GM21619 (cell line): ENCODE measurements around the gene KRT85.
"Not testable (repeated sequence)": the region's sequence is repeated elsewhere in the genome, so short reads cannot be mapped to it uniquely, and the experiment has no call there.

ENCODE experiments used
- ATAC-seq: cut with Tn5 transposase; IDR thresholded peaks from one replicate; pipeline ENCODE4 v1.9.1; 2021; ENCODE audit not compliant: unreplicated experiment

Gene KRT85

DNA sequence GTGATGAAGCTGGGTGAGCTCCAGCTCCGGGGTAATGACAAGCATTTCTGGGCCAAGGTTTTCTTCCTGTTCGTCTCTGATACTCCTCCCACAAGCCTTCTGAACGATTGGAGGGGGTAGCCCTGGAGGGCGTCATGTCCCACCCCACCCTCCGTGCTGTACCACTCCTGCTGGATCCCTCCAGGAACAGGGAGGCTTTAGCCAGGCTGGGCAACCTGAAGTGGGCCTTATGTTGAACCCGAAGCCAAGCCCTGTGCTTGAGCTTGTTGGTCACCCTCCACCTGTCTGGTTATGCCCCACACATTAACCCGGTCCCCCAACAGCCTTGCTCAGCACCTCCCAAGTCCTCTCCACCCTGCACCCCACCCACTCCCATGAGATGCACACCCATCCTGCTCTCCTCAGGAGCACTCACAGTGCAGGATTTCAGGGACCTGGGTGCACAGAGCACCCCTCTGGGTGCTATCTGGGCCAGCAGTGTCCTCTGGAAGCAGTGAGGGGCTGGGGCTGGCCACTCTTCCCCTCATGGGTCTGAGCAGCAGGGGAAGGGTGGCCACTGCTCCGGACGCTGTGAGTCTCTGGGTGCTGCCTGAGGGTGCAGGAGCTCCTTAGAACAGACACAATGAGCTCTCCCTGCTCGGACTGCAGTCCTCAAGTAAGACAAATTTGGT lies 39.3 kb downstream of the KRT85 start:
- no peak for ATAC-seq

DNA sequence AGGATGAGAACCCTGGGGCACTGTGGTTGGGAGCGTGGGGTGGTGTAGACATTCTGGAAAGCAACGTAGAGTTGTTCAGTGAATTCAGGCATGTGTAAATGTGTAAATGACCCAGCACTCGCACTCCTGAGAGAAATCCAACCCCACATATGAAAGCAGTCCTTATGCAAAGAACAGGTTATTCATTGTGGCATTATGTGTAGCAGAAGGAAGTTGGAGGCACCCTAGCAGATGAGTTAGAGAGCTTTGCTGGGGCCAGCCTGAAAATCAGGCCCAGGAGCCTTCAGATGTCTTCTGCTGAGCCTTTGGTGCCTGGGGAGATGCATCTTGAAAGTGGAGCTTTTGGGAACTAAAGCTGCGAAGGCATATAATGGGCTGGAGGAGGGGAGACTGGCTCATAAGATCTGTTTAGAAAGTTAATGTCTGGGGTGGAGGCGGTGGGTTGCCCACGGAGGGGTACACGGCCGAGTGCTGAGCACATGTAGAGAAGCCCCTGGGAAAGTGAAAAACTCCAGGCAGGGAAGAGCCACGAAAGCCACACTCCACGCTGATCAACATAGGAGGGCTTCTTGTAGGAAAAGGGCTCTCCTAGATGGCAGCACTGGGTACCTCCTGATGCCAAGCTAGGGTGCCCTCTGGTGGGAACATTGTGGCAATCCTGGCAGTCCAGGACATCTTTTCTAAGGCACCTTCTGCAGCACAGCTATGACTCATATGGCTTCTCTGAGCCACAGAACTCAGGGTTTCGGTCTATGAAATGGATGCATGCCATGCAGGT lies 40.0 kb downstream of the KRT85 start:
- peak; percentile 92 for ATAC-seq

DNA sequence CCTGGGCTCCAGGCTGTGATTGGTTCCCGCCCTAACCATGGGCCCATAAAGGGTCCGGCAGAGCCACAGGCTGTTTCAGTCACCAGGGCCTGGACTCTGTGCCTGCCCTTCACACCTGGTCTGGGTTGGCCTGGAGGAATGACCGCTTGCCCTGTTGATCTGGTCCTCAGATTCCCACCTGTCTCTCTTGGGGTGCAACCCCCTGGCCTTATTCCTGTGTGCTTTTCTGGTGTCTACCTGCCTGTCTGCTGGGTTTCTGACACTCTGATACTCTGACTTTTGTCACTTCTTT lies 43.2 kb downstream of the KRT85 start:
- no peak for ATAC-seq

DNA sequence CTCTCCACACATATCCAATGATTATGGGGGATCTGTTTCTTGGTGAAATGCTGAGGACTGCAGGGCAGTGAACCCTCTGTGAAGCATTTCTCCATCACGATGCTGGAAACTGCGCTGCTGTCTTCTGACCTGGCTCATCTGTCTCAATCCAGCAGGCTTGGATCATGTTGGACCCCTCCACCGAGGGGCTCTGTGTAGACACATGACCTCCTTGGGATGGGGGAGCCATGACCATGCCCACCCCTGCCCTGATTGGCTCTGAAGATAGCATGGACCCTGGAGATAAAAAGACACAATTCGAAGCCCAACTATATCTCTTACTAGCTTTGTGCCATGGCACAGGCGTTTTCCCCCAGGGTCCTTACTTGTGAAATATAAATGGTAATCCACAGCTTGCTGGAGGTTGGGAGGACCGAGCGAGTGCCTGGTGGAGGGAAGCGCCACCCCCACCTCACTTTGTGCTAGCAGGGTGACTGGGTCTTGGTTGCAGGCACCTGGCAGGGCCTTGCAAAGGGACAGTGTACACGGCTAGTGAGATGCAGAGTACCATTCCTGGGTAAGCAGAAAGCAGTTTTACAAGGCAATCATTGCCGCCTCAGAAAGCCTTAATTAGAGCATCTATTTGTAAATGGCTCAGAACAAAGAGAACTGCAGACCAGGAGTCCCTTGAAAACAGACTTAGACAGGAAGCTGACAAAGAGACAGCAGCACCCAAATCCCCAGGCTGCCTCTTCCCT lies 43.7 kb downstream of the KRT85 start:
- ATAC-seq = no peak

DNA sequence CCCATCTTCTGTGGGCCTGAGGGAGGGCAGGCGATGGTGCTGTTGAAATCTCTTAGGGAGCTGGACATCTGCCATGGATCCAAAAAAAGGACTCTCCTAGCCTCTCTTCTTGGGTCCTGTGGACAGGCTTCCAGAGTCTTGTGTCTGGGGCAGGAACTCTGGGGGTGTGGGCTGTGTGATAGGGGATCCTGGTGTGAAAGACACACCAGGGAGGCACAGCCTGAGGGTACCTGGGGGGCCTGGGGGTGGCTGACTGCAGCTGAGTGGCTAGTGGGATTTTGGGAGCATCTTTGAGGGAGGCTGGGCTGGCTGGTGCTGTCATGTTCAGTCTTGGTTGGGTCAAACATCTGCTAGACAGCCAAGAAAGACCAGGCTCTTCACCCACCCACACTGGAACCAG lies 44.3 kb downstream of the KRT85 start:
- no peak for ATAC-seq

DNA sequence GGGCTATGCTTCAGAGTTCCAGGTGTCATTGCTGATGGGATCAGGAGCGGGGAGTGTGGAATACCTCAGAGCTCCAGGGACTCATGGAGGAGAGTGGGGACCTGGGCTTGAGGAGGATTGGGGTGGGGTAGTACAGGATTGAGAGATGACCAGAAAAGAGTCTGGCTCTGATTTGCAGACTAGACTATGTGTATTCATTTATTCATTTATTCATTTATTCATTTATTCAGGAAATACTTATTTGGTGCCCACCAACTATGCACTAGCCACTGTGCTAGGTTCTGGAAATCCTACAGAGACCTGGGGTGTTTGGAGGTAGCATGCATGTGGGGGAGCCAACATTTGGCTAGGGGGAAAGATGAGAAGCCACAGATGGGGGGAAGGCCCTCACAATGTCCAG lies 45.2 kb downstream of the KRT85 start:
- ATAC-seq = no peak

DNA sequence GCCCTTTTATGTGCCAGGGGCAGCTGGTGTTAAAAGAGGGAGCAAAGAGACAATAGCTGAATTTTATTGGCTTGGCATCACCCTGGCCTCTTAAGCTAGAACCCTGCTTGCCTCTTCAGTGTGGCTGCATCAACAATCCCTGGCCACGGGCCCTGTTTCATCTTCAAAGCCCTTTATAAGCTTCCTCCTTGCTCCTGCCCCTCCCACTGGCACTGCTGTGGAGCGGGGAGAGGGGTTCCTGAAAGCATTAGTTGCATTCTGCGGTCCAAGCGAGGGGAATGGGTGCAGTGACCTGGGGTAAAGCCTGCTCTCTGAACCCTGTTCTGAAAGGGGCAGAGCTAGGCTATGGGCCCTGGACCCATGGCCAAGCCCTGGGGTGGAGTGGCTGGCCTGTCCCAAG lies 45.9 kb downstream of the KRT85 start:
- ATAC-seq = no peak

DNA sequence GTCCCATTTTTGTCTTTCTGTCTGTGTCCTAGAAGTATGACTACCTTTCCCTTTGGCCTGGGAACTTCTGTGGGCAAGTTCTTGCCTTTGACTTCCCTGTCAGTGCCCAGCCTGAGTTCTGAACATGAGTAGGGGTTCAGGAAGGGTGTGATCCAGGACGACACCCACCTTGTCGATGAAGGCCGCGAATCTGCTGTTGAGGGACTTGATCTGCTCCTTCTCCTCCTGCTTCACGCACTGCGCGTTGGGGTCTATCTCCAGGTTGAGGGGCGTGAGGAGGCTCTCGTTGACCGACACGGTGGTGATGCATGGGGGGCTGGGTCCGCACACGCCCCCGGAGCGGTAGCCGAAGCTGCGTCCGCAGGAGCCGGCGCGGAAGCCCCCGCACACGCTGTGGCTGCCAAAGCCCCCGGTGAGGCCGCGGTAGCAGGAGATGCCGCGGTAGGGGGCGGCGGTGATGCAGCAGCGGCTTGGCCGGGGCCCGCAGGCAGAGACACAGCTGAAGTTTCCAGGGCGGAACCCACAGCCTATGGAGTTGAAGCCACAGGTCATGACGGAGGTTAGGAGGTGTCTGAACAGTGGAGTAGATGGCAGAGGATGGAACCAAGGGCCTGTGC lies 46.4 kb downstream of the KRT85 start, which contains the start of gene KRT83:
Gene KRT83 (minus strand): TSS at position 615 of the 617 bp plus-strand sequence. CDS start 63 bp downstream, at position 552.
- ATAC-seq = no peak

DNA sequence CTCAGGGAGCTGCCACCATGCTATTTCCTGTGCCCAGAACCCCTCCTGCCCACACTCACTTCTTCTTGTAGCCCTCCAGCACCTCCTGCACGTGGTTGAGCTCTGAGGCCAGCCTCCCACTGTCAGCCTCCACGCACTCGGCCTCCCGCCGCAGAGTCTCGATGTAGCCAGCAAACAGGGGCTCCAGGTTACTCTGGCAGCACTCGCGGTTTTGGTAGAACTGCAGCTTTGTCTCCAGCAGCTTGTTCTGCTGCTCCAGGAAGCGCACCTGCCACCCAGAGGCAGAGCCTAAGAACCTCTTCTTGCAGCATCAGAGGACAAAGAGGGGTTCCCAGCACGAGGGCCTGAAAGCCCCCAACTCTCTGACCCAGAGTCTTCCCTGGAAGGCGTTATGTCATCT lies 48.2 kb downstream of the KRT85 start:
- no peak for ATAC-seq

DNA sequence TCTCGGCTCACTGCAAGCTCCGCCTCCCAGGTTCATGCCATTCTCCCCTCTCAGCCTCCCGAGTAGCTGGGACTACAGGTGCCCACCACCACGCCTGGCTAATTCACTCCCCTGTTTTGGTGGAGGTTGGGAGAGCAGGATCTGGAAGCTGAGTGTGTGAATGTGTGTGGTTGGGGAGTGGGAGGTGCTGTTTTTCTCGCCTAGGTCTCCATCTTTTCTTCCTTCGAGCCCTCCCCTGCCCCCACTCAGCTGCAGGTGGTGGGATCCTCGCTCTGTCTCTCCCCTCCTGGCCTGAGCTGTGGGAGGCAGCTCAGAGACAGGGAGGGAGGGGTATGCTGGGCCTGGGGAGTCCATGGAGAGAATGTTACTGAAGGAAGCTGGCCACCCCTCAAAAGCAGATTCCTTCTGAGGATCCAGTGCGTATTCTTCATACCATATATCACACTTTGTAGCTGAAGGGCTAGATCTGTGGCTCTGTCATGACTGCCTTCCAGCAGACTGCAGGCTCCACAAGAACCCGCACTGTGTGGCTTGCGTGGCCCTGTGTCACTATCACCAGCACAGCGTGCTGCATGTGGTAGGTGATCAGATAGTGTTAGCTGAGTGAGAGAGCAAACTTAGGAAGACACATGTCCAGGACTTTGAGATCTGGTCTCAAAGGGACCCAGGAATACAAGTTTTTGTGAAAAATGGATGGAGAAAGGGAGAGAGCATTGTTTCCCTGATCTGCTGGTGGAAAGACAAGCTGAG lies 48.9 kb downstream of the KRT85 start:
- ATAC-seq = no peak

DNA sequence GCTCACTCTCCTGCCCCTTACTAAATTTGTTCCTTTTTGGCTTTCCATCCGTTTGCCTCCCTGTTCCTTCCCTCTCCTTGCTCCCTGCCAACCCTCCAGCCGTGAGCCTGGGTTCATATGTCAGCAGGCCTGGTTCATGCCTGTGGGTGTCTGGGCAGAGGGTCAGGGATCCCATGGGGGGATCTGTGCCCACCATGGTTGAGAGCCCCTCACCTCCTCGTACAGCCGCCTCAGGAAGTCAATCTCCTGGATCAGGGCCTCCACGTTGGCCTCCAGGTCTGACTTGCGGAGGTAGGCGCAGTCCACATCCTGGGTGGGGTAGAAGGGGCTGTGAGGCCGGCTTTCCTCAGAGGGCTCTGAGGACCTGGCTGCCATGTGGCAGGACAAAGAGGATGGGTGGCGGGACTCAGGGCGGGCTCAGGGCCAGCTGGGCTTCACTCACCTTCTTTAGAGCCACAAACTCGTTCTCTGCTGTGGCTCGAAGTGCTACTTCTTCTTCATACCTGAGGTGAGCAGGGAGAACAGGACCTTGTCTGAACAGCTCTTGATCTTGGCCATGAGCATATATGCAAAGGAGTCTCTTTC lies 49.7 kb downstream of the KRT85 start:
- no peak for ATAC-seq

DNA sequence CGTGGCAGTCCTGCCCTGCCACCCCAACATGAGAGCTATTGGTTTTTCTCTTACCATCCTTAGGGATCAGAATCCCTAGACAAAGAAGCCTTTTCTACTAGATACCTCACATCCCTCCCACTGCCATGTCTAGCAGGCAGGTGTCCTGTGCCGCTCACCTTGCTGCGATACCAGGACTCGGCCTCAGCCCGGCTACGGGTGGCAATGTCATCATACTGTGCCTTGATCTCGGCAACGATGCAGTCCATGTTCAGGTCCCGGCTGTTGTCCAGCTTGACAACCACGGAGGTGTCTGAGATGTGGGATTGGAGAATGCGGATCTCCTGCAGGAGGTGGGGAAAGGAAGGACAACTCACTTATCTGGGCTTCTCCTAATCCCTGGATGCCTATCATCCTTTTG lies 50.6 kb downstream of the KRT85 start:
- ATAC-seq = no peak

DNA sequence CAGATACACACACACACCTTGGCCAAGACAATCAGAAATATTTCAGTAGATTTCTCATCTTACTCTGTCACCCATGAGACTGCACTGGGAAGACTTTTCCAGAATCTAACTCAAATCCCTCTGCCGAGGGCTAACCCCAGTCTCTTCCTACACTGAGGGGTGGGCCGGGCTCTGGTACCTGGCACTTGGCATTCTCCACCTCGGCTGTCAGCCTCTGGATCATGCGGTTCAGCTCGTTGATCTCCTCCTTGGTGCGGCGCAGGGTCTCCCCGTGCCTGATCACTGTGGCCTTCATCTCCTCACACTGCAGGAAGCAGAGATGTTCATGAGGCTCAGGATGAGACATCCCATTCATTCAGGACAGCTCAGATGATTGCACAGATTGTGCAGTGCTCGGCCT lies 51.0 kb downstream of the KRT85 start:
- ATAC-seq = no peak

DNA sequence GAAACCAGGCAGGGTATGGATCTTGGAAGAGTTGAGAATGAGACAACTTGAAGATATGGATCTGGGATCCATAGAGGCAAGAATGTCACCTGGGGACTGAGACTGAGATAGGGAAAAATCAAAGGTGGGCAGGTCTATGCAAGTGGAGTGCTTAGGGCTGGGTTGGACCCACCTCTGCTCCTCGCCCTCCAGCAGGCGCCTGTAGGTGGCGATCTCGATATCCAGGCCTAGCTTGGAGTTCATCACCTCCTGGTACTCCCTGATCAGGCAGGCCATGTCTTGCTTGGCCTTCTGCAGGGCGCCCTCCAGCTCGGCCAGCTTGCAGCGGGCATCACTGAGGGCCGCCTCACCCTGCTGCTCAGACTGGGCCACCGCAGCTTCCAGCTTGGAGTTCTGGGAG lies 51.6 kb downstream of the KRT85 start:
- not testable (repeated sequence) for ATAC-seq

DNA sequence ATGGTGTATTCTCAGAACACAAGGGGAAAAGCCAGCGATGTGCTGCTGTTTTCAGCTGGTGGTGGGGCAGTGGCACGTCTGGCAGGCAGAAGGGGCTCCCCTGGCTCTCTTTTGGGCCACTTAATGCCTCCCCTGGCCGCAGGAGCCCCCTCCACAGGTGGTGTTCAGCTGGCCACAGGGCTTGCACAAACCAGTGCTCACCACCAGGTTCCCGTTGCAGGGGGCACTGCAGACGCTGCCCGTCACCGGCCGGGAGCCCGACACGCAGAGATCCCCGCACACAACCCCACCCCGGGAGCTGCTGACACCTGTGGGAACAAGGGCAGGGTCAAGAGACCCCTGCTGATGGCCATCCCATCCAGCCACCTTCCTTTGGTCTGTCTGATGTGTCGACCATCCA lies 52.8 kb downstream of the KRT85 start:
- ATAC-seq = no peak

DNA sequence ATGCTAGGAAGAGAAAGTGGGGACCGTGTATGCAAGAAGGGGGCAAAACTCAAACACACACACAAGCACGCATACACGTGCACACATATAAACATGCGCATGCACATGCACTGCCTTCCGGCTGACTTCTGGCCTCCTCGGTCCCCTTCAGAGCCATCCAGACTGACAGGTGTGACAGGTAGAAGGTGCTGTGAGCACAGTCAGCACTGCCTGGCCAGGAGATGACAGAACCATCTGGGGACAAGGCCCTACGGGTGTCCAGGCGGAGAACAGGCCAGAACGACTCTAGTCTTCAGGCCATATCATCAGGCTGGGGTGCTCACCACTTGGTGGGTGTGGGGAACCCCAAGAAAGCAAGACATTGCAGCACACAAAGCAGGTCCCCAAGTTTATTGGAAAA lies 53.4 kb downstream of the KRT85 start:
- ATAC-seq = no peak

DNA sequence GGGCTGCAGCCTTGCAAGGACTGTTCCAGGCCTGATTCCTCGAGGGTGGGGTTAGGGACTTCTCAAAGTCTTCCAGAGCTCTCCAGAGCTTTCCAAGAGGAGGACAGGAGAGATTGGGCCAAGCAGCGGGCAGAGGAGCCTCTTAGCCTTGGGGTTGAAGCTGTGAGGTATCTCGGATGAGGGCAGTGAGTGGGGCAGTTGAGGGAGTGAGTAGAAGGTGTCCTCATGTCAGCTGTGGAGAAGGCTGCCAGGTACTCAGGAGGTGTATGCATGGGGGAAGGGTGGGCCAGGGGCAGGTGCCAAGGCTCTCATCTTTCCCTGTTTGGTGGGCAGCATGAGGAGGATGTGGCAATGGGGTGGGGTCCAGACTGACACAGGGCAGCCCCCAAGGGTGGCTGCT lies 53.8 kb downstream of the KRT85 start:
- no peak for ATAC-seq

DNA sequence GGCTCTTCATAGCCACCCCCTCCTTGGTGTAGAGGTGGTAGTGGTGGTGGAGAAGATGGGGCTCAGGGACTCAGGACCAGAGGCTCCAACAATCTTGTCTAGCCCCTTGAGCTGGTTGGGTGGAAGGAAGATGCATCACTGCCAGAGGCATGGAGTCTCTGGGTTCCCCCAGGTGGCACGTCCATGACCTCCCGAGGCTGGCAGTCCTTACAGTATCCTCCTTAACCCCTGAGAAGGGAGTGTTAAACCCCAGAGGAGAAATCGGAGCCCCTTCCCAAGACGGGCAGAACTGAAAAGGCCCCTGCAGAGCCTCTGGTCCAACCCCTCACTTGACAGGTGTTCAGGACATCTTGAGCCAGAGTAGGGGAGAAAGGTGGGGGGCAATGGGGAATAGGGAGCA lies 55.2 kb downstream of the KRT85 start:
- ATAC-seq = no peak

DNA sequence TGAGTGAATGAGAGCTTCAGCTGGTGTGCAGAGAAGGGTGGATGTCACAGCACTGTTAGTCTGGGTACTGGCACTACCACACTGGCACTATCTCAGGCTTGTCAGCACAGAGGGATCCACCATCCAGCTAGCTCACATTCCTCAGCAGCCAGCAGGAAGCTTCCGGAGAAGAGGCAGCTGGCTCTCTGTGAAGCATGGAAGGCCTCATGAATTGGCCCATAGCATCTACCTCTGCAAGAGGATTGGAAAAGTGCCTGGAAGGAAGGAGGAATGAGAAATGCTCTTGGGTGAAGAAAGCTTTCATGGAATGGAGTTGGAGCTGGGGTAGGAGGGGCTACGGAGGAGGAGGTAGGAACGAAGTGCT lies 56.0 kb downstream of the KRT85 start:
- no peak for ATAC-seq

DNA sequence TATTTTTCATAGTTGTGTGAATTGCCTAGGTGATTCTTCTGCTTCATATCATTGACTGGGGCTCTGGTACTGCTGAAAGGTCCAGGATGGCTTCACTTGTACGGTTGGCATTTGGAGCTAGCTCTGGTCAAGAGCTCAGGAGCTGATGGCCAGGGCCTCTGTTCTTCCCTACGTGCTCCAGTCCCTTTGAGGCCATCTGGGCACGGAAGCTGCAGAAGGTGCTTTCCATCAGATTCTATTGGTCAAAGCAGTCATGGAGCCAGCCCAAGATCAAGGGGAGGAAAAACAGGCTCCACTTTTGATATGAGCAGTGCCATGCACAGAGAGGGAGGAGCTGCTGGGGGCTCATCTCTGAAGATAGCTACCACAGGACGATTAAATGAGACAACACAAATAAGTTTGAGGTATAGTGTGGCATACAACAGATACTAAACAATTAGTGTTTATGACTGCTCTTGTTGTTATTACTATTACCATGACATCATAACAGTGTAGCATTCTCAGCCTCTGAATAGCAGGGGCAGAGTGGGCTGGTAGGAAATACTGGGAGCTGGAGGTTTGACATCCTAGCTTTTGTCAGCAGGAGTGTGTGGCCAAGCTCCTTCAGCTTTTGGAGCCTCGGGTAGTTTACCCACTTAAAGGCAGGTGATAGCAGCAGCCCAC lies 56.5 kb downstream of the KRT85 start:
- no peak for ATAC-seq
